ENCODE data around the gene ST3GAL5. TPM values are rescaled to one million over a fixed set of nuclear protein-coding genes. Genes with fewer than 3 reads are reported as not detected.

The ST3GAL5 gene
- total and polyA plus RNA-seq, 2 donors (not counting 1 experiment from before 2014, with no cell fraction given): 6.2 to 10.9 TPM

DNA sequence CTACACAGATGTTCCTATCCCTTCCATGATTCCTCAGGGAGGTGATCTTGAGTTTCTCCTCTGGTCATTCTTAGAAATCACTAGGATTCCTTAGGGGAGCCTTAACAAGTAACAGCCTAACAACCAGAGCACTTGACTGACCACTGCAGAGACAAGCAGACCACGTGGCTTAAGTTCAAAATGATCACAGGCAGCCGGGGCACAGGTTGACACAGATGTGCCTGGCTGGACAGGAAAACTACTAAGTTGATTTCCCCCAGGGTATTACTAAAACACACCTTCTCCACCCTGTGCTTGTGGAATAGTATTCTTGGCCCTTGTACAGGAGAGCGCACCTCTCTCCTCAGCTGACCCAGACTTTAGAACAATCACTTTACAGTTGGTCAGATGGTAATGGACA lies 29.9 kb downstream of the ST3GAL5 start:
- Histone ChIP-seq H3K4me3 (replicated peaks in 1 of 4; ENCODE audit: control extremely low read depth in 1 of 4, insufficient read depth in 1 of 4, low read depth in 3 of 4, low read length in 4 of 4) (no peak overlapping the region), H3K27ac (ENCODE audit: insufficient read depth, low read length) (no peak overlapping the region), H3K4me1 (ENCODE audit: control insufficient read depth, extremely low read depth, insufficient read depth, low read length) (no peaks in the 10 kb centered on the region), H3K27me3 (ENCODE audit: control insufficient read depth, insufficient read depth, low read length) (no peaks in the 10 kb centered on the region), H3K9me3 (ENCODE audit: control insufficient read depth, insufficient read depth, low read depth, low read length) (no peaks in the 10 kb centered on the region), H2AFZ (ENCODE audit: low read length) (no peak overlapping the region), H4K20me1 (ENCODE audit: control insufficient read depth, extremely low read depth, insufficient read depth, low read length) (no peaks in the 10 kb centered on the region), H3K36me3 (ENCODE audit: control insufficient read depth, insufficient read depth, low read length) (no peaks in the 10 kb centered on the region), H3K9ac (ENCODE audit: insufficient read depth, low read length) (no peak overlapping the region), H3K4me2 (ENCODE audit: extremely low read depth, insufficient read depth, low read length) (no peak overlapping the region), H3K79me2 (ENCODE audit: control insufficient read depth, insufficient read depth, low read length) (no peaks in the 10 kb centered on the region)
- no peak for TF ChIP-seq EZH2 (IDR thresholded peaks at IDR 0.05; ENCODE audit: low read length, missing control alignments)
- no peak for TF ChIP-seq CTCF (conservative IDR thresholded peaks at IDR 0.05 in 1 of 2, IDR thresholded peaks at IDR 0.05 in 1 of 2; ENCODE audit: low read depth in 1 of 2, low read length in 2 of 2)
- no peak for DNase-seq (ENCODE audit: low read depth in 2 of 2)

- no peaks in the 10 kb centered on the region for H3K27me3 ChIP-seq (ENCODE audit: control insufficient read depth, insufficient read depth, low read length)
- TF ChIP-seq EZH2 (IDR thresholded peaks at IDR 0.05; ENCODE audit: low read length, missing control alignments) (no peak), CTCF (conservative IDR thresholded peaks at IDR 0.05 in 1 of 2, IDR thresholded peaks at IDR 0.05 in 1 of 2; ENCODE audit: low read depth in 1 of 2, low read length in 2 of 2) (no peak)
- H2AFZ ChIP-seq (ENCODE audit: low read length): no peak overlapping the region
- no peak for DNase-seq (ENCODE audit: low read depth in 2 of 2)
- H3K79me2 ChIP-seq (ENCODE audit: control insufficient read depth, insufficient read depth, low read length): no peaks in the 10 kb centered on the region
- no peak overlapping the region for H3K4me3 ChIP-seq (replicated peaks in 1 of 4; ENCODE audit: control extremely low read depth in 1 of 4, insufficient read depth in 1 of 4, low read depth in 3 of 4, low read length in 4 of 4)
- no peaks in the 10 kb centered on the region for H3K9me3 ChIP-seq (ENCODE audit: control insufficient read depth, insufficient read depth, low read depth, low read length)
- no peaks in the 10 kb centered on the region for H4K20me1 ChIP-seq (ENCODE audit: control insufficient read depth, extremely low read depth, insufficient read depth, low read length)
- no peak overlapping the region for H3K4me2 ChIP-seq (ENCODE audit: extremely low read depth, insufficient read depth, low read length)
- H3K4me1 ChIP-seq (ENCODE audit: control insufficient read depth, extremely low read depth, insufficient read depth, low read length): no peaks in the 10 kb centered on the region
- H3K36me3 ChIP-seq (ENCODE audit: control insufficient read depth, insufficient read depth, low read length): no peaks in the 10 kb centered on the region
- H3K27ac ChIP-seq (ENCODE audit: insufficient read depth, low read length): no peak overlapping the region
- no peak overlapping the region for H3K9ac ChIP-seq (ENCODE audit: insufficient read depth, low read length)
Measured at GRCh38 chr2:85854897-85855296, 33.9 kb downstream of the ST3GAL5 start.

GRCh38 chr2:85854166-85854509 lies 34.7 kb downstream of the ST3GAL5 start:
- Histone ChIP-seq H4K20me1 (ENCODE audit: control insufficient read depth, extremely low read depth, insufficient read depth, low read length) (no peaks in the 10 kb centered on the region), H3K9ac (ENCODE audit: insufficient read depth, low read length) (no peak overlapping the region), H3K9me3 (ENCODE audit: control insufficient read depth, insufficient read depth, low read depth, low read length) (no peaks in the 10 kb centered on the region), H3K4me1 (ENCODE audit: control insufficient read depth, extremely low read depth, insufficient read depth, low read length) (no peaks in the 10 kb centered on the region), H3K4me3 (replicated peaks in 1 of 4; ENCODE audit: control extremely low read depth in 1 of 4, insufficient read depth in 1 of 4, low read depth in 3 of 4, low read length in 4 of 4) (no peak overlapping the region), H3K27ac (ENCODE audit: insufficient read depth, low read length) (no peak overlapping the region), H2AFZ (ENCODE audit: low read length) (no peak overlapping the region), H3K36me3 (ENCODE audit: control insufficient read depth, insufficient read depth, low read length) (no peaks in the 10 kb centered on the region), H3K27me3 (ENCODE audit: control insufficient read depth, insufficient read depth, low read length) (no peaks in the 10 kb centered on the region), H3K4me2 (ENCODE audit: extremely low read depth, insufficient read depth, low read length) (no peak overlapping the region), H3K79me2 (ENCODE audit: control insufficient read depth, insufficient read depth, low read length) (no peaks in the 10 kb centered on the region)
- no peak for DNase-seq (ENCODE audit: low read depth in 2 of 2)
- TF ChIP-seq CTCF (conservative IDR thresholded peaks at IDR 0.05 in 1 of 2, IDR thresholded peaks at IDR 0.05 in 1 of 2; ENCODE audit: low read depth in 1 of 2, low read length in 2 of 2) (no peak), EZH2 (IDR thresholded peaks at IDR 0.05; ENCODE audit: low read length, missing control alignments) (no peak)

Data from fibroblast of lung (primary cell).